IPS-20b (cell line): Measurements from ENCODE around the gene PMVK.

Experiments used
- H3K27ac ChIP-seq: one replicate; pipeline ENCODE4 v1.5.1; 2013; ENCODE audit warnings: low read length
- H3K27me3 ChIP-seq: 2 replicates; pipeline ENCODE4 v1.6.1; 2013; ENCODE audit warnings: mild to moderate bottlenecking, low read length, inconsistent platforms; ENCODE audit not compliant: insufficient read depth
- H3K36me3 ChIP-seq: 2 replicates; pipeline ENCODE4 v1.6.1; 2013; ENCODE audit warnings: low read depth, mild to moderate bottlenecking, inconsistent platforms, low read length, moderate library complexity; ENCODE audit not compliant: insufficient read depth
- H3K4me1 ChIP-seq: 2 replicates; pipeline ENCODE4 v1.6.1; 2013; ENCODE audit warnings: mild to moderate bottlenecking, control low read depth, inconsistent platforms, low read length, moderate library complexity; ENCODE audit not compliant: insufficient read depth
- H3K4me3 ChIP-seq: 2 replicates; pipeline ENCODE4 v1.5.1; 2013; ENCODE audit warnings: mild to moderate bottlenecking, low read length, inconsistent platforms
- H3K9ac ChIP-seq: 2 replicates; pipeline ENCODE4 v1.6.1; 2013; ENCODE audit warnings: low read depth, mild to moderate bottlenecking, inconsistent platforms, low read length, moderate library complexity
- H3K9me3 ChIP-seq: 2 replicates; pipeline ENCODE4 v1.6.1; 2013; ENCODE audit warnings: mild to moderate bottlenecking, low read depth, low read length, inconsistent platforms; ENCODE audit not compliant: insufficient read depth

The PMVK gene

GRCh38 chr1:154878371-154879037 lies 58.0 kb downstream of the PMVK start:
- Histone ChIP-seq H3K4me1 (no peaks in the 10 kb centered on the region), H3K36me3 (no peaks in the 10 kb centered on the region), H3K9ac (no peak overlapping the region), H3K27ac (no peak overlapping the region), H3K4me3 (no peak overlapping the region; the same call in 1 of the 2 replicates), H3K27me3 (no peaks in the 10 kb centered on the region), H3K9me3 (no peaks in the 10 kb centered on the region)

- no peak overlapping the region for H3K4me3 ChIP-seq
- no peaks in the 10 kb centered on the region for H3K27me3 ChIP-seq
- H3K27ac ChIP-seq, result no peak overlapping the region
- H3K9ac ChIP-seq, result no peak overlapping the region
- no peaks in the 10 kb centered on the region for H3K4me1 ChIP-seq
- H3K9me3 ChIP-seq, result no peaks in the 10 kb centered on the region
- no peaks in the 10 kb centered on the region for H3K36me3 ChIP-seq
Measured at GRCh38 chr1:154877370-154877974, 59.0 kb downstream of the PMVK start.

- Histone ChIP-seq H3K27ac (no peak overlapping the region), H3K4me3 (no peak overlapping the region), H3K9ac (no peak overlapping the region), H3K4me1 (no peaks in the 10 kb centered on the region), H3K36me3 (no peaks in the 10 kb centered on the region), H3K27me3 (no peaks in the 10 kb centered on the region), H3K9me3 (no peaks in the 10 kb centered on the region)
Measured at GRCh38 chr1:154876842-154877369, 59.6 kb downstream of the PMVK start.
